Mammary epithelial cell (primary cell): Measurements from ENCODE around the gene IFIT5.

Source experiments
- EZH2 ChIP-seq: IDR thresholded peaks from 2 replicates; pipeline ENCODE4 v1.6.1; 2012; ENCODE audit warnings: low read length, inconsistent platforms, borderline replicate concordance
- TF ChIP-seq, protein P1 (sequence below), 2 donors: IDR thresholded peaks in 1 of 2; conservative IDR thresholded peaks in 1 of 2; 2 replicates each; pipeline ENCODE4 v1.5.1; 2011 to 2012; ENCODE audit warnings: inconsistent platforms in 2 of 2, low read length in 2 of 2, mild to moderate bottlenecking in 2 of 2, control low read depth in 1 of 2, low read depth in 1 of 2; ENCODE audit not compliant: insufficient read depth in 1 of 2; ENCODE audit errors: extremely low read depth in 1 of 2

- TF ChIP-seq, protein P1, sequence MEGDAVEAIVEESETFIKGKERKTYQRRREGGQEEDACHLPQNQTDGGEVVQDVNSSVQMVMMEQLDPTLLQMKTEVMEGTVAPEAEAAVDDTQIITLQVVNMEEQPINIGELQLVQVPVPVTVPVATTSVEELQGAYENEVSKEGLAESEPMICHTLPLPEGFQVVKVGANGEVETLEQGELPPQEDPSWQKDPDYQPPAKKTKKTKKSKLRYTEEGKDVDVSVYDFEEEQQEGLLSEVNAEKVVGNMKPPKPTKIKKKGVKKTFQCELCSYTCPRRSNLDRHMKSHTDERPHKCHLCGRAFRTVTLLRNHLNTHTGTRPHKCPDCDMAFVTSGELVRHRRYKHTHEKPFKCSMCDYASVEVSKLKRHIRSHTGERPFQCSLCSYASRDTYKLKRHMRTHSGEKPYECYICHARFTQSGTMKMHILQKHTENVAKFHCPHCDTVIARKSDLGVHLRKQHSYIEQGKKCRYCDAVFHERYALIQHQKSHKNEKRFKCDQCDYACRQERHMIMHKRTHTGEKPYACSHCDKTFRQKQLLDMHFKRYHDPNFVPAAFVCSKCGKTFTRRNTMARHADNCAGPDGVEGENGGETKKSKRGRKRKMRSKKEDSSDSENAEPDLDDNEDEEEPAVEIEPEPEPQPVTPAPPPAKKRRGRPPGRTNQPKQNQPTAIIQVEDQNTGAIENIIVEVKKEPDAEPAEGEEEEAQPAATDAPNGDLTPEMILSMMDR (conservative IDR thresholded peaks at IDR 0.05 in 1 of 2, IDR thresholded peaks at IDR 0.05 in 1 of 2; ENCODE audit: extremely low read depth in 1 of 2, insufficient read depth in 1 of 2, low read depth in 1 of 2, low read length in 2 of 2), result no peak
- no peak for TF ChIP-seq EZH2
Observed at GRCh38 chr10:89414879-89415821, 782 bp downstream of the IFIT5 start.
